HG03095 (cell line): ENCODE measurements around the gene INAVA.

Source experiments
- ATAC-seq: cut with Tn5 transposase; IDR thresholded peaks from one replicate; pipeline ENCODE4 v1.9.1; 2021; ENCODE audit warnings: moderate library complexity; ENCODE audit not compliant: unreplicated experiment

Gene INAVA, protein sequence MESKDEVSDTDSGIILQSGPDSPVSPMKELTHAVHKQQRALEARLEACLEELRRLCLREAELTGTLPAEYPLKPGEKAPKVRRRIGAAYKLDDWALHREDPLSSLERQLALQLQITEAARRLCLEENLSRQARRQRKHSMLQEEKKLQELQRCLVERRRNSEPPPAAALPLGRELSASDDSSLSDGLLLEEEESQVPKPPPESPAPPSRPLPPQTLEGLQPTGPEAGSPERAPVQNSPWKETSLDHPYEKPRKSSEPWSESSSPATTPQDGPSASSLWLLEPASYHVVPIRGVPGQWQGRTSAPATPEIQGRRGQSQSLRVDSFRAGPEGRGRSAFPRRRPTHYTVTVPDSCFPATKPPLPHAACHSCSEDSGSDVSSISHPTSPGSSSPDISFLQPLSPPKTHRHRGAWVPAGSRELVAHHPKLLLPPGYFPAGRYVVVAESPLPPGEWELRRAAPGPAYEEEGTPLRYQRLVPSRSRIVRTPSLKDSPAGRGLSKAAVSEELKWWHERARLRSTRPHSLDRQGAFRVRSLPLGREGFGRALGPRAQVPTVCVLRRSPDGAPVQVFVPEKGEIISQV

DNA sequence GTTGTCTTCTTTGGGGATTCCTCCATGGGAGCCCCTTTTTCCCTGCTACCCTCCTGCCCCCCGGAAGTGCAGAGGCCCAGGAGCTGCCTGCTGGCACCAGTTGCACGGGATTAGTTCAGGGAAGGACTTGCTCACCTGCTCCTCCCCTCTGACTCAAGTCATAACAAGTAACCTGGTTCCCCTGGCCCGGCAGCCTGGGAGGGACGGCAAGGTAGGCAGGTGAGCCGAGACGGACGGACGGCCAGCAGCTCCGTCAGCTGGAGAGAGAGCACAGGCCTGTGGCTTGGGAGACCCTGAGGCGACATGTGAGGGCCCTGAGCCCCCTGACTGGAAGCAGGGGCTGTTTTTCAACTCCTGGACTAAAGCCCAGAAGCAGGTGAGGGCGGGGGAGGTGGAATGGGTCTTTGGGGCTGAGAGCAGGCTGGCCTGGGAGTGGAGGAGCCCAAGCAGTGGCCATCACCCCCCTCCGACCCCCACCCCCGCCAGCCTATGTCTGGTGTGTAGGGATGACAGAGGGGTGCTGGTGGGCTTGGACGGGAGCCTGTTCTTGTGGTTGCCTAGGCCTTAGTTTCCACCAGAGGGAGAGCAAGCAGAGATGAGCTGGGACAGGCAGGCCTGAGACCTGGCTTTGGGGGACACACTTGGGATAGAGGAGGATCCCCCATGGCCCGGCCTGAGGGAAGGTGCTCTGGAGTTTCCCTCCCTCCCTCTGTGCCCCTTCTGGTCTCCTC is at the start of gene INAVA:
Gene INAVA (plus strand): TSS at position 189 of the 731 bp plus-strand sequence. CDS start 3,501 bp downstream, outside the sequence.
- ATAC-seq: no peak

DNA sequence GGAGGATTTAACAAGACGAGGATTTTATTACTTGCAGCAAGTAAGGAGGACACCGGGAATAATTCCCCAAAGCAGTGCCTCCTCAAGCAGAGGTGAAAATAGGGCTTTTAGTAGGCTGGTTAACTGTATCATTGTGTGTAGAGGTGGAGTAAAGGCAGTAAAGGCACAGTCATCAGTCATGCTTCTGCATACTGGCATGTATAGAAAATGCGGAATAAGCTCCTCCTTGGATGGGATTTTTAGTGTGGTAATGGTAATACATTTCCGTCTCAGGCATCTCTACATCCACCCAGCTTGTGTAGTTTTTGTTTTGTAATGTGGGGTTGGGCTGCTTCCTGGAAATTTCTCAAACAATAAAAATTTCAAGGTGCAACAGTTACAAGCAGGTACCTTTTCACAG is 49.3 kb upstream of the INAVA start:
- ATAC-seq: no peak

DNA sequence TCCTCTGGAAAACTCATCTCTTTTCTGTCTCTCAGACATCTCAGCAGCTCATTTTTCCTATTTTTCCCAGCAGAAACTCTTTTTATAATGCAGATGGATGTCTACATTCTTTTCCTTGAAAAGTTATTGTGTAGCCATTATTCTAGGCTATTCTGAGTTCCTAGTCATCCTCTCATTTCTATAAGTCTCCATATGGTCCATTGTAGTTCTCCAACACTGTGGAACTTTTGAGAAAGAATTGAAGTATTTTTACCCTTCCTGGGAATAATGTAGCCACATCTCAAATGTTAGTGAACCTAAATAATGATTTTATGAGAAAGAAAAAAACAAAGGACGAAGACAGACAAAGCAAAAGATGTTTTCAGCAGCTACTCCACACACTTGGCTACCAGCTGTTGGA is 48.3 kb upstream of the INAVA start:
- ATAC-seq: no peak

DNA sequence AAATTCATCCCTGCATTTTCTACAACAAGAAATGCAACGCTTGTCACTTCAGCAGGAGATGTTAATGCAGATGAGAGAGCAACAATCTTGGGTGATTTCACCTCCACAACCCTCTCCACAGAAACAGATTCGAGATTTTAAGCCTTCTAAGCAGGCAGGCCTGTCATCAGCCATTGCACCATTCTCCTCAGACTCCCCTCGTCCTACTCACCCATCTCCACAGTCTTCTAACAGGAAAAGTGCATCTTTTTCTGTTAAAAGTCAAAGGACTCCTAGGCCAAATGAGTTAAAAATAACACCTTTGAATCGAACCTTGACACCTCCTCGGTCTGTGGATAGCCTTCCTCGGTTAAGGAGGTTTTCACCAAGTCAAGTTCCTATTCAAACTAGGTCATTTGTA is 45.3 kb upstream of the INAVA start:
- no peak for ATAC-seq

DNA sequence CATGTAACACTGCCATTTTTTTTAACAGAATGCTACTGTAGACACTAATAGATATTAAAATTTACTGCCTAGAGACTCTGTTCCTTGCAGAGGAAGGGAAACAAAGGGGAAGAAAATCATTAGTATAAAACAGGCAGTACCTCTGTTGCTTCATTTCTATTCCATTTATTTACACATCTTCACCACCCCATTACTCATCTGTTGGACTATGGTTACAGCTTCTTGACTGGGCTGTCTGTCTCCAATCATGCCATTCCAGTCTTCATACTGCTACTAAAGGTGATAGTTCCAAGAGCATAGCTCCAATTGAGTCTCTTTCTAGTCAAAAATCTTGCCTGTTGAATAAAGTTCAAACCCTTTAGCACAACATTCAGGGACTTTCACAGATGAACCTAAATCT is 44.1 kb upstream of the INAVA start:
- ATAC-seq: no peak

DNA sequence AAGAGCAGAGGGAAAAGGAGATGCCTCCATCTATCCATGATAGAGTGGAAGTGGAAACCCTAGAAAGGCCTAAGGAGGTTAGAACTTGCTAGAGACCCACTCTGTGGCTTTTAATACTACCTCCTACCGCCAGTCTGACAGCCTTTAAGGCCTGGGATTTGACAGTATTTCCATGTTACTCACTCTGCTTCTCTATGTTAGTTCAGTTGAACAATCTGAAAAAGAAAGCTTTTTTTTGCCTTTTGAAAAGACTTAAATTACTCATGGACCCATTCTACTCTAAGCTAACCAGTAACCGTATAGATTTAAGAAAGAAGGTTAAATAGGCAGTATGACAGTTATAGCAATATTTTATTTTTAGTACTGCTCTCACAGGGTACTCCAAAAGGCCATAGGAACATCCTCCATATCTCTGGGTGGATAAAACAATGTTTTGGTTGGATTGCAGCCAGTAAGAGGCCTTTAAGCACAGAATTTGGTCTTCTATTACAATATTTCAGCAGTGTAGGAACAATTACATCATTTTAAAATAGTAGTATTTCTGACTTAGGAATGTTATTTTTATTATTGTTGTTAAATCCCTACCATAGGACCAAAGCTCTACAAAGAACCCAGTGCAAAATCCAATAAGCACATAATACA is 37.9 kb upstream of the INAVA start:
- ATAC-seq: no peak

DNA sequence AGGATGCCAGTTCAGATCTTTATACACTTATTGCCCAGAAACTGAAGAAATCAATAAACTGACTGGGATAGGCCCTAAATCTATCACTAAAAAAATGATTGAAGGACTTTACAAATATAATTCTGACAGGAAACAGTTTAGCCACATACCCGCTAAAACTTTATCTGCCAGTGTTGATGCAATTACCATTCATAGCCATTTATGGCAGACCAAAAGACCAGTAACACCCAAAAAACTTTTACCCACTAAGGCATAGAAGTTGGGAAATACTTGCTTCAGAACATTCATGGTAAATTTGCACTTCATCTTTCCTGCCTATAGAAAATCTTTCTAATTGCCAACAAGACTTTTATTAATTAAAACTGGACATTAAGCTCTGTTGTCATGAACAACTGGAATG is 36.9 kb upstream of the INAVA start:
- no peak for ATAC-seq

DNA sequence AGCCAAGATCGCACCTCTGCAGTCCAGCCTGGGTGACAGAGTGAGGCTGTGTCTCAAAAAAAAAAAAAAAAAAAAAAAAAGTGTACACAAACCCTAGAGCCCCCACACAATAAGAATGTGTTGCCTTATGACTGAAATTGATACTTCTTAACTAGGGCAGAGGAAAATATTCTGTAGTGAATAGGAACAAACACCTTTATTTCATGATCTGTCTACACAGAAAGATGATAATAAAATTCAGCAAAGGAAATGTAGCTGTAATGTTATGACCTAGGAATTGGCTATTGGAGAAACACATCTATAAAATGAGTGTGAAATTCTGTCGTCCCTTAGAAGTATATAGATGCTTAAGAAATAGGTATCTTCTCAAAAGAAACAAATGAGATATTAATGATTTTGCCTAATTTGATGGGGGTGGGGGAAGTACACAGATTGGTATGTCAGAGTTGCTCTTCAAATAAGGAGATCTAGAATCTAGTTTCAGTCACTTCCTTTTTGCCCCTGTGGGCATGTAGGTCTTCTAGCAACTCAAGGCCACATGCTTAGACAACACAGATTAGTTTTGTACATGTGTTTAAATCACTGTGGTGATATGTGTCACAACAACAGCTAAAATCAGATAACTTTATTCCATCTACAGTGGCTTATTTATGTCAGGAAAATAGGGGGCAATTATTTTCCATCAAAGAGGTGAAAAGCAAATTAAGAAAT is 32.6 kb upstream of the INAVA start:
- ATAC-seq: no peak

DNA sequence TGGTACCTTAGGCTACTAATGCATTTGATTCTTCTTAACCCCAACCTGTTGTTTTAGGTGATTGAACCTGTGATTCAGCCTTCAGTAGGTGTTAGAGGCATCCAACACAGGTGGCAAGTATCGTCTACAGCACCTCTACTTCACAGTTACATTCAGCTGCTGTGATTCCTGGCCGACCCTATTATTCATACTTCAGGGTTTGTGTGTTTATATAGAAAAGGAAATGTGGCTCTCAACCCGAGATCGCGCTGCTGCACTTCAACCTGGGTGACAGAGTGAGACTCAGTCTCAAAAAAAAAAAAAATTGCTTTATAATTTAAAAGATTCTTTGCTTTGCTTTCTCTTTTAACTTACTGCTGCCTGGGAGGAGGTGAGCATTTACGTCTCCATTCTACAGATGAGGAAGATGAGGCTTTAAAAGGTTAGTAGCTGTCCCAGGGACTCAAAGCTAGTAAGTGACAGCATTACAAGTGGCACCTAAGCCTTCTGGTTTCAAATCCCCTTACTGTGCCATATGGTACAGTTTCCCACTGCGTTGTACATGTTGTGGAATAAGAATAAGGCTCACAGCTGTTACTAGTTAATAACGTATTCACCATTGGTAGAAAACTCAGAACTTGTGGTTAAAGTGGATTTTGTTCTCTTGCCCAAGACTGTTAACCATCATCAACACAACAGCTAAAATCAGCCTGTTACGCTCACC is 31.8 kb upstream of the INAVA start:
- no peak for ATAC-seq

DNA sequence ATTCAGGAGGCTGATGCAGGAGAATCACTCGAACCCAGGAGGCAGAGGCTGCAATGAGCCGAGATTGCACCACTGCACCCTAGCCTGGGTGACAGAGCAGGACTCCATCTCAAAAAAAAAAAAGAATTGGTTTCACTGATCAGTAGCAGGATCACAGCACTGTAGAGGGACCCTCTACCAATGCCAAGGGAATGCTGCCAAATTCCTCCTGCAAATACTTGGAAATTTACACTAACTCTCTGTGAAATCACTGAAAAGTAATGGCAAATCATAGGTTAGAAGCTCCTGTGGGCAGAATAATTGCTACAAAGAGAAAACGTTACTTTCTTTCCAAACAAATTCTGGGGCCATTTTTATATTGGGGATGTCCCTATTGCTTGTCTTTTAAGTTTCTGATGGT is 28.6 kb upstream of the INAVA start:
- ATAC-seq: no peak

DNA sequence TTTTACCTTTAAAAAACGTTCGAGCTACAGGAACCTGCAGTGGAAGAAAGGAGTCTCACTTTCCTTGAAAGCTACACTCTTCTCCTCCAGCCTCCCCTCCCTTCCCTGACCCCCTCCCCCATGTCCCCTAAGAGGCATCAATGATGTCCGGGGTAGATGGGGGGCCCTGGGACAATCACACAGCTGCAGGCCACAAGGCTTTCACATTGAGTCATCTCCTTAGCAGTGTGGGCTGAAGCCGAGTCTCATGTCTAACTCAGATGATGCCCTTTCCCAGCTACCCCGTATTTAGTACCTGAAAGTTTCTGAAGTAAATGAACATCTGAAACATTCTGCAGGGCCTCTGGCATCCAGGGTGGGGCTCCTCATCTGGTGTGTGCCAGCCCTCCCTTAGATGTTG is 28.2 kb upstream of the INAVA start:
- ATAC-seq: peak; percentile 81

DNA sequence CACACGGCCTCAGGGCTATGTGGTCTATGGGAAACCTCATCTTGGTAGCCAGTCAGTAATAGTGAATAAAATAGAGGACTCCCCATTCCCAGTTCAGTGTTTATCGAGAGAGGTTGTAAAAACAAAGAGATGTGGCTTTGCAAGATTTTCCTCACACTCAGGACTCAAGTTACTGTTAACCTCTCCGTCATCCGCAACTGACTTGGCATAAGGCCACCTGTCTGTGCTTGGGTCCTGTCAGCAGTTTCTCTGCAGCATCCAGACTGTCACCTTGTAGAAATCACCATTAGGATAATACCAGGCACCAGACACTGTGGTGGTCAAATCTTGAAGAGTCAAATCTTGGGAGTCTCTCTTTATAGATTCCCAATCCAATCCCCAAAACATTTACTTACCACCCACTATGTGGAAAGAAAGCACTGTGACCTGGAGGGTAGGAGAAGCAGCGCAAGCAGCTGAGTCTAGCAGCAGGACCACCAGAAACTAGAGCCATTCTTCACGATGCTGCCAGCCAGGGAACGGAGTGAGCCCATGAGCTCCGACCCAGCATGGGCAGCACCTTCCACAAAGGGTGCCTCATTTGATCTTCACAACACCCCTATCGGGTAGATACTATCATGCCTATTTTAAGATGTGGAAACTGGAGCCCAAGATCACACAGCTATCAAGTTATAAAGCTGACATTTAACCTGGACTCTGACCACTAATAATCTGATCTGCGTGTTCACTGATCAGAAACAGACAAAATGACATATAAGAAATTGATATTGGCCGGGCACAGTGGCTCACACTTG is 27.5 kb upstream of the INAVA start:
- peak; percentile 10 for ATAC-seq

DNA sequence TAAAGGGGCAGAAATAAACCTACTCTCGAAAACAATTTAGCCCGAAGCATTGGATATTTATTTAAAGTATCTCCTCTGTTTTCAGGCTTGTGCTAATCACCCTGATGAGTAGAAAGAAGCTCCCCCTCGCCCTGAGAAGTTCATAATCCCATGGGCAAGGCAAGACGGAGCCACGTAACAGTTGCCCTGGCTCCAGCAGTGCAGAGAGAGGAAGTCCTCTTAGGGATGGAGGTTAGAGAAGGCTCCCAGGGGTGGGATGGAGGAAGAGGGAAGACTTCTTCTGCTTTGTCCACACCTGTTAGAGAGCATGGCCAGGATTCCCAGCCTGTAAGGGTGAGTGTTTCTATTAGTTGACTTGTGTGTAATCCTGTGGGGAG is 25.3 kb upstream of the INAVA start:
- ATAC-seq: no peak

DNA sequence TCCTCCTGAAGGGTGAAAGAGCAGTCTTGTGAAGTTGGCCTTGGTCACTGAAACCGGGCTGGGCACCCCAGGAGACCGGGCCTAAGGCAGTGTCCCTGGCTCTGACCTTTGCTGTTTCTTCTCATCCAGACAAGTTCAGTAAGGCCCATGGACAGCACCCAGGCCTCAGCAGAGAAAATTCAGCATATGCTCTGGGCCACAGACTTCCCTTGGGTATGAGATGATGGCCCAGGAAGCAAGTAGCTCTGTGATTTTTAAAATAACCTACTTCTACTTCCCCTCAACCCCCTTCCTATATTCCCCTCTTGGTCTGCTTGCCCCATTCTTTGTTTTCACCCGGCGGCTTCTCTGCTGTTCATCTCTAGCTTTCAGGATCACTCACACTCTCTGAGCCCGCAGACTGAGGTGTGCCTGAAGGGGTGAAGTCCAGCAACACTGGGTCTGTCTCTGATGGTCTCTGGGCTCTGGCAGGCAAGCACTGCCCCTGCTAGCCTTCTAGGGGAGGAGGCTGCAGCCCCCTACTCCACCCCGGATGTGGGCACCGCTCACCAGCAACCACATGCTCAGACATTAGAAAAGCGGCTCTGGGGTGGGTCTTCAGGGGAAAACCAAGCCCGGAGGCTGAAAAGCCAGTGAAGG is 24.8 kb upstream of the INAVA start:
- ATAC-seq: peak; percentile 50

DNA sequence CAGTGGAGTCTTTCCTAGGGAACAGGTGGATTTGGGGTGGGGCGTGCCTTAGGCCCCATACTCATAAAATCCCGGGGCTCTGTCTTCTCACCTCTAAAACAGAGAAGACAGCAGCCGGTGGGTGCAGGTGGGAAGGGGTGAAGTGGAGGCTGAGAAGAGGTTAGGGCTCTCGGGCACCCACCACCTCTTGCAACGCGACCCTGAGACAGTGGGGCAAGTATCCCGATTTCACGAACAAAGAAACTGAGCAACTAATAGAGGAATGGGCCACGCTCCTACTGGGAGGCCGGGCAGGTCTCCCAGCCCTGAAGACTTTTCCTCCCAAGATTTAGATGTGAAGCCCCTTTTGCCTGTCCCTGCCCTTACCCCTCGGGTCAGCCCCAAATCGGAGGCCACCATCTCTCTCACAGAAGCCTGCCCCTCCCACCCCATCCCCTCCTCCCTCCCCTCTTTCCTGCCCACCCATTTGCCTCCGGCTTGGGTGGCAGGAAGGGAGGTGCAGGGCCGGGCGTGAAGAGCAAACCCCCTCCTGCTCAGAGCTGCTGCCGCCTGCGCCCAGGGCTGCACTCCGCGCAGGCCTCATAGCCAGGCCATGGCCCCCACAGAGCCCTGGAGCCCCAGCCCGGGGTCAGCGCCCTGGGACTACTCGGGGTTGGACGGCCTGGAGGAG is 22.1 kb upstream of the INAVA start, which contains the start of gene GPR25:
Gene GPR25 (plus strand): TSS at position 536 of the 670 bp plus-strand sequence. CDS start 57 bp downstream, at position 593.
- no peak for ATAC-seq

DNA sequence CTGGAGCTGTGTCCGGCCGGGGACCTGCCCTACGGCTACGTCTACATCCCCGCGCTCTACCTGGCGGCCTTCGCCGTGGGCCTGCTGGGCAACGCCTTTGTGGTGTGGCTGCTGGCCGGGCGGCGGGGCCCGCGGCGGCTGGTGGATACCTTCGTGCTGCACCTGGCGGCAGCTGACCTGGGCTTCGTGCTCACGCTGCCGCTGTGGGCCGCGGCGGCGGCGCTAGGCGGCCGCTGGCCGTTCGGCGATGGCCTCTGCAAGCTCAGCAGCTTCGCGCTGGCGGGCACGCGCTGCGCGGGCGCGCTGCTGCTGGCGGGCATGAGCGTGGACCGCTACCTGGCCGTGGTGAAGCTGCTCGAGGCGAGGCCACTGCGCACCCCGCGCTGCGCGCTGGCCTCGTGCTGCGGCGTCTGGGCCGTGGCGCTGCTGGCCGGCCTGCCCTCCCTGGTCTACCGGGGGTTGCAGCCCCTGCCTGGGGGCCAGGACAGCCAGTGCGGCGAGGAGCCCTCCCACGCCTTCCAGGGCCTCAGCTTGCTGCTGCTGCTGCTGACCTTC is 21.5 kb upstream of the INAVA start:
- no peak for ATAC-seq

DNA sequence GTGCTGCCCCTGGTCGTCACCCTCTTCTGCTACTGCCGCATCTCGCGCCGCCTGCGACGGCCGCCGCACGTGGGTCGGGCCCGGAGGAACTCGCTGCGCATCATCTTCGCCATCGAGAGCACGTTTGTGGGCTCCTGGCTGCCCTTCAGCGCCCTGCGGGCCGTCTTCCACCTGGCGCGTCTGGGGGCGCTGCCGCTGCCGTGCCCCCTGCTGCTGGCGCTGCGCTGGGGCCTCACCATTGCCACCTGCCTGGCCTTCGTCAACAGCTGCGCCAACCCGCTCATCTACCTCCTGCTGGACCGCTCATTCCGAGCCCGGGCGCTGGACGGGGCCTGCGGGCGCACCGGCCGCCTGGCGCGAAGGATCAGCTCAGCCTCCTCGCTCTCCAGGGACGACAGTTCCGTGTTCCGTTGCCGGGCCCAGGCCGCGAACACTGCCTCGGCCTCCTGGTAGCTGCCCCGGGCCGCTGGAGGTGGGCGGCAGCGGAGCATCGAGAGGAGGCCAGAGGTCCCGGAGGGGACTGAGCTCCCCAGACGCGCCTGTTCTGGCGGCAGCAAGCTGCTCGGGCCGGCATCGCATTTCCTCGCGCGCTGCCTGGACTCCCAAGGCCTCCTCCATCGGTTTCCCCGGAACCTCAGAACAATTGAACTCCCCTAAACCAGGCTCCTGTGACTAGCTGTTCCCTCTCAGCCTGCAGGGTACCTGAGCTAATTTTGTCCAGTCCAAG is 20.9 kb upstream of the INAVA start:
- no peak for ATAC-seq
